Fibroblast of lung (primary cell): ENCODE measurements around the gene JAK1. TPM values are rescaled to one million over a fixed set of nuclear protein-coding genes. Genes with fewer than 3 reads are reported as not detected.

ENCODE experiments used
- DNase-seq, 2 donors: peaks; one replicate each; pipeline versions ENCODE4 v3.0.0 to v3.0.0-alpha.2; 2010; ENCODE audit warnings: low read depth in 2 of 2
- H2AFZ ChIP-seq: 2 replicates; pipeline ENCODE4 v1.5.1; 2012; ENCODE audit warnings: low read length, control low read depth, inconsistent platforms
- H3K27ac ChIP-seq: 2 replicates; pipeline ENCODE4 v1.5.1; 2011; ENCODE audit warnings: low read length, control low read depth; ENCODE audit not compliant: insufficient read depth
- H3K27me3 ChIP-seq: 2 replicates; pipeline ENCODE4 v1.5.1; 2011; ENCODE audit warnings: mild to moderate bottlenecking, low read length; ENCODE audit not compliant: control insufficient read depth, insufficient read depth
- H3K36me3 ChIP-seq: 2 replicates; pipeline ENCODE4 v1.5.1; 2011; ENCODE audit warnings: low read length; ENCODE audit not compliant: control insufficient read depth, insufficient read depth
- H3K4me1 ChIP-seq: 2 replicates; pipeline ENCODE4 v1.5.1; 2011; ENCODE audit warnings: low read length; ENCODE audit not compliant: control insufficient read depth, insufficient read depth; ENCODE audit errors: extremely low read depth
- H3K4me2 ChIP-seq: 2 replicates; pipeline ENCODE4 v1.5.1; 2011; ENCODE audit warnings: low read length, control low read depth; ENCODE audit not compliant: insufficient read depth; ENCODE audit errors: extremely low read depth
- H3K4me3 ChIP-seq, 4 experiments: fragments of 200-600 bp in 1 of 4; sonication (generic) in 1 of 4; replicated peaks in 1 of 4; 2 replicates each; pipeline ENCODE4 v1.5.1; 2011 to 2016; ENCODE audit warnings: low read length in 4 of 4, low read depth in 3 of 4, mild to moderate bottlenecking in 3 of 4, control low read depth in 2 of 4, inconsistent platforms in 1 of 4, mixed read lengths in 1 of 4; ENCODE audit not compliant: insufficient read depth in 1 of 4; ENCODE audit errors: control extremely low read depth in 1 of 4
- H3K79me2 ChIP-seq: 2 replicates; pipeline ENCODE4 v1.5.1; 2012; ENCODE audit warnings: mild to moderate bottlenecking, low read length, inconsistent platforms; ENCODE audit not compliant: control insufficient read depth, insufficient read depth
- H3K9ac ChIP-seq: 2 replicates; pipeline ENCODE4 v1.5.1; 2011; ENCODE audit warnings: mild to moderate bottlenecking, low read length, control low read depth; ENCODE audit not compliant: insufficient read depth
- H3K9me3 ChIP-seq: 2 replicates; pipeline ENCODE4 v1.5.1; 2012; ENCODE audit warnings: low read depth, low read length; ENCODE audit not compliant: control insufficient read depth, insufficient read depth
- H4K20me1 ChIP-seq: 2 replicates; pipeline ENCODE4 v1.5.1; 2011; ENCODE audit warnings: low read length; ENCODE audit not compliant: control insufficient read depth, insufficient read depth; ENCODE audit errors: extremely low read depth
- CTCF ChIP-seq, 2 donors: IDR thresholded peaks in 1 of 2; conservative IDR thresholded peaks in 1 of 2; 1 replicate in 1 of 2; 2 replicates in 1 of 2; pipeline ENCODE4 v1.5.1; 2011 to 2012; ENCODE audit warnings: low read length in 2 of 2, control low read depth in 1 of 2, inconsistent platforms in 1 of 2, low read depth in 1 of 2, mild to moderate bottlenecking in 1 of 2
- EZH2 ChIP-seq: IDR thresholded peaks from 2 replicates; pipeline ENCODE4 v1.5.1; 2012; ENCODE audit warnings: low read length, control low read depth, mild to moderate bottlenecking; ENCODE audit errors: missing control alignments
- polyA plus RNA-seq, 2 donors: library from polyadenylated mRNA; depleted of rRNA in 1 of 2; stranded (reverse) in 1 of 2; unstranded in 1 of 2; fragments of >200 nt; gene quantifications; 2 replicates each; pipeline ENCODE4 v1.2.1, GENCODE V29; 2011 to 2012; ENCODE audit warnings: missing spikeins in 1 of 2
- total RNA-seq: library from RNA; depleted of rRNA; stranded (reverse); fragments of >200 nt; gene quantifications from 2 replicates; pipeline ENCODE4 v1.2.1, GENCODE V29; 2014

The JAK1 gene
- total and polyA plus RNA-seq, 2 donors (not counting 1 experiment from before 2014, with no cell fraction given): 144 to 152 TPM

DNA sequence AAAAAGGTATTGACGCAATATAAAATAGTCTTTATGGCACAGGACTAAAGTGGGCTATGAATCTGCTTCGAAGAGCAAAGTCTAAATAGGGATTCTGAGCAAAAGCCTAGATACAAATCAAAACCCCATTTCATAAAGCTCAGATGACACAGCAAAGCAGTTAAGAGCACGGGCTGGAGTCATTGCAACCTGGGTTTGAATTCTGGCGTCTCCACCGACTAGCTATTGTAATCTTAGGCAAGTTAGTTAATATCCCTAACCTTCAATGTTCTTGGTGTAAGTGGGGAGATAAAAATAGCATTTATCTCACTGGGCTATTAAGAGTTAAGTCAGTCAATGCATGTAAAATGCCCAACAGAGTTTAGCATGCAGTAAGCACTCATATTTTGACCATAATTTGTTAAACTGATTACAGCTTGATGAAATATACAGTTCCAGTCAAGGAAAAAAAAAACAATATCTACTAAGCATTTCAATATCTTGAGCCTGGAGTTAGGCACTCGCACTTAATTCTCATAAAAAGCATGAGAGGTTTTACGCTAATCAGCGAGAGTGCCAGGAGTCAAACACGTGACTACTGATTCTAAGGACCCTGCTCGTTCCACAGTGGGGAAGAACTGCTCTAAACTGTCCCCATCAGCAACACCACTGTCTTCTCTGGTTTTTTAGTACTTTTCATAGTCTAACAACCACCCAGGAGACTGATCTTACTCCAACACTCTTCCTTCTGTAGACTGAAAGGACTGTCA is 75.5 kb downstream of the JAK1 start:
- no peaks in the 10 kb centered on the region for H3K4me1 ChIP-seq
- no peak overlapping the region for H3K9ac ChIP-seq
- no peak overlapping the region for H3K4me3 ChIP-seq
- H4K20me1 ChIP-seq: peaks cover 1% of the 10 kb centered on the region
- H3K79me2 ChIP-seq: peaks cover 36% of the 10 kb centered on the region
- no peak for DNase-seq
- H3K36me3 ChIP-seq: no peaks in the 10 kb centered on the region
- H3K9me3 ChIP-seq: no peaks in the 10 kb centered on the region
- no peaks in the 10 kb centered on the region for H3K27me3 ChIP-seq
- TF ChIP-seq EZH2 (no peak), CTCF (conservative IDR thresholded peaks at IDR 0.05 in 1 of 2, IDR thresholded peaks at IDR 0.05 in 1 of 2; ENCODE audit: low read depth in 1 of 2, low read length in 2 of 2) (no peak)
- H2AFZ ChIP-seq: no peak overlapping the region
- H3K27ac ChIP-seq: no peak overlapping the region
- no peak overlapping the region for H3K4me2 ChIP-seq

DNA sequence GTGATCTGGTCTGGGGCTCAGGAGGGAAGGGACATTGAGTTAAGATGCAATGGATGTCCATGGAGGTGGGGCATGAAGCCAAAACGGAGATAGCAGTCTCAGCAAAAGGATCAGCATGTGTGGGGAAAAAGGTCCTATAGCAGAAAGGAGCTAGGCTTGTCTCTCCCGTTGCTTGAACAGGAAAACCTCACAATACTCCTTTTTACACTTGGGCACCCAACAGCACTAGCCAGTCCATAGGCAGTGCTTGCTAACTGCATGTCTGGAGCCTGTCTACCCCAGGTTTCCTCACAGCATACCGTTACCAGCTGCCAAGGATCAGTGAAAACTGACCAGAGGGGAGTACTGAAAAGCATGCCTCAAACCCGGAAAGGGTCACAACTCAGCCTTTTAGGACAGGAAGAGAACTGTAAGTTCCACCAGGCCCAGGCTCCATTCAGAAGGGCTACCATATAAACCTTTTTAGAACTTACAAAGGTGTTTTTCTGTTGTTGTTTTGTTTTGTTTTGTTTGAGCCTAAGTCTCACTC is 78.6 kb downstream of the JAK1 start:
- TF ChIP-seq EZH2: no peak
- no peak for TF ChIP-seq CTCF (conservative IDR thresholded peaks at IDR 0.05 in 1 of 2, IDR thresholded peaks at IDR 0.05 in 1 of 2; ENCODE audit: low read depth in 1 of 2, low read length in 2 of 2)
- Histone ChIP-seq H3K27ac (no peak overlapping the region), H3K4me3 (no peak overlapping the region), H3K4me2 (no peak overlapping the region), H3K27me3 (no peaks in the 10 kb centered on the region), H3K36me3 (no peaks in the 10 kb centered on the region), H3K79me2 (peaks cover 21% of the 10 kb centered on the region), H3K9me3 (no peaks in the 10 kb centered on the region), H2AFZ (no peak overlapping the region), H3K4me1 (no peaks in the 10 kb centered on the region), H3K9ac (no peak overlapping the region), H4K20me1 (no peaks in the 10 kb centered on the region)
- no peak for DNase-seq

GRCh38 chr1:64886877-64887276 is 79.5 kb downstream of the JAK1 start:
- Histone ChIP-seq H3K79me2 (peaks cover 13% of the 10 kb centered on the region), H4K20me1 (no peaks in the 10 kb centered on the region), H3K4me3 (no peak overlapping the region), H3K9ac (no peak overlapping the region), H3K27me3 (no peaks in the 10 kb centered on the region), H3K27ac (no peak overlapping the region), H2AFZ (no peak overlapping the region), H3K9me3 (no peaks in the 10 kb centered on the region), H3K4me1 (no peaks in the 10 kb centered on the region), H3K4me2 (no peak overlapping the region), H3K36me3 (no peaks in the 10 kb centered on the region)
- TF ChIP-seq EZH2: no peak
- no peak for TF ChIP-seq CTCF (conservative IDR thresholded peaks at IDR 0.05 in 1 of 2, IDR thresholded peaks at IDR 0.05 in 1 of 2; ENCODE audit: low read depth in 1 of 2, low read length in 2 of 2)
- no peak for DNase-seq
